ENCODE measurements around the gene TNNT2. TPM values are rescaled to one million over a fixed set of nuclear protein-coding genes. Genes with fewer than 3 reads are reported as not detected.

Gene TNNT2
- total and polyA plus RNA-seq, 2 of the 4 experiments (the other 2 are of a cell fraction), result 0.18 to 1.2 TPM

GRCh38 chr1:201374364-201374763 lies 3.1 kb downstream of the TNNT2 start:
- Histone ChIP-seq H2BK5ac (ENCODE audit: low read depth, low read length, poor library complexity, severe bottlenecking) (no peak overlapping the region), H4K91ac (ENCODE audit: insufficient read depth, low read depth, low read length) (no peak overlapping the region), H3K9me1 (ENCODE audit: insufficient read depth, low read length) (no peaks in the 10 kb centered on the region; the same call in 1 of the 2 replicates), H4K5ac (ENCODE audit: low read depth, low read length) (no peak overlapping the region), H2BK15ac (ENCODE audit: low read depth, low read length) (no peak overlapping the region), H2BK120ac (ENCODE audit: low read depth, low read length) (no peak overlapping the region), H3K36me3 (ENCODE audit: control insufficient read depth, insufficient read depth, low read length) (no peaks in the 10 kb centered on the region), H3K18ac (ENCODE audit: low read depth, low read length) (no peak overlapping the region), H2AFZ (replicated peaks; ENCODE audit: low read length, poor library complexity) (no peak overlapping the region), H3K14ac (replicated peaks; ENCODE audit: low read depth, low read length) (no peak overlapping the region), H3K9ac (ENCODE audit: low read depth, low read length) (no peak overlapping the region), H3K27ac (ENCODE audit: insufficient read depth, low read length) (no peak overlapping the region), H3K79me1 (ENCODE audit: low read depth in 1 of 2, low read length in 2 of 2) (no peaks in the 10 kb centered on the region), H2AK5ac (ENCODE audit: low read depth, low read length) (no peak overlapping the region), H3K4me2 (ENCODE audit: low read depth, low read length) (no peak overlapping the region), H3K9me3 (ENCODE audit: control insufficient read depth, insufficient read depth, low read length) (no peaks in the 10 kb centered on the region; the same call in 1 of the 2 replicates), H2AK9ac (replicated peaks; ENCODE audit: low read depth, low read length, poor library complexity) (no peak overlapping the region), H3K27me3 (ENCODE audit: control insufficient read depth, insufficient read depth, low read length) (peaks cover 66% of the 10 kb centered on the region), H4K8ac (ENCODE audit: low read depth in 2 of 2, low read length in 2 of 2) (no peak overlapping the region), H4K20me1 (ENCODE audit: insufficient read depth, low read length) (no peaks in the 10 kb centered on the region), H3K23ac (ENCODE audit: low read depth, low read length) (no peak overlapping the region), H3K4me3 (ENCODE audit: insufficient read depth, low read depth, low read length) (no peak overlapping the region), H3K56ac (ENCODE audit: extremely low read depth, insufficient read depth, low read length) (no peak overlapping the region), H3K4me1 (ENCODE audit: control insufficient read depth, insufficient read depth, low read length) (peaks cover 11% of the 10 kb centered on the region; the same call in 1 of the 2 replicates), H3K4ac (ENCODE audit: low read depth, low read length) (no peak overlapping the region), H2BK20ac (ENCODE audit: low read depth, low read length) (no peak overlapping the region)
- BruUV-seq (replicated peaks), result no TSS peak
- intact Hi-C loops (cut with micrococcal nuclease) (no loop called here), dilution Hi-C loops (cut with HindIII; ENCODE audit: low sequenced_read_pairs, unreplicated experiment) (no loop called here), in situ Hi-C loops (cut with MboI; ENCODE audit: low sequenced_read_pairs) (no loop called here)
- ATAC-seq (ENCODE audit: low read depth), result no peak
- ChIA-PET CTCF (no interaction called here), POLR2A (ENCODE audit: unreplicated experiment) (no interaction called here)
- WGBS, 2 experiments (ENCODE audit: extremely low coverage in 2 of 2, insufficient read length in 1 of 2), result 0% methylated on average over 1 of the region's 7 CpGs; no CpG with 5 or more reads in 1 of the 2 experiments
- TF ChIP-seq NFE2L2 (IDR thresholded peaks at IDR 0.05; ENCODE audit: low read depth, low read length) (no peak), FOS (IDR thresholded peaks at IDR 0.05; ENCODE audit: low read depth, low read length) (no peak), MXI1 (IDR thresholded peaks at IDR 0.05; ENCODE audit: borderline replicate concordance, low read depth, low read length) (no peak), USF2 (IDR thresholded peaks at IDR 0.05; ENCODE audit: low read depth, low read length) (no peak), RCOR1 (IDR thresholded peaks at IDR 0.05; ENCODE audit: insufficient replicate concordance, low read length) (no peak), CEBPB (IDR thresholded peaks at IDR 0.05; ENCODE audit: low read depth, low read length) (no peak)
- TF ChIP-seq, protein P1, sequence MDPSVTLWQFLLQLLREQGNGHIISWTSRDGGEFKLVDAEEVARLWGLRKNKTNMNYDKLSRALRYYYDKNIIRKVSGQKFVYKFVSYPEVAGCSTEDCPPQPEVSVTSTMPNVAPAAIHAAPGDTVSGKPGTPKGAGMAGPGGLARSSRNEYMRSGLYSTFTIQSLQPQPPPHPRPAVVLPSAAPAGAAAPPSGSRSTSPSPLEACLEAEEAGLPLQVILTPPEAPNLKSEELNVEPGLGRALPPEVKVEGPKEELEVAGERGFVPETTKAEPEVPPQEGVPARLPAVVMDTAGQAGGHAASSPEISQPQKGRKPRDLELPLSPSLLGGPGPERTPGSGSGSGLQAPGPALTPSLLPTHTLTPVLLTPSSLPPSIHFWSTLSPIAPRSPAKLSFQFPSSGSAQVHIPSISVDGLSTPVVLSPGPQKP (IDR thresholded peaks at IDR 0.05; ENCODE audit: borderline replicate concordance, low read depth, low read length), result no peak
- DNase-seq, result no peak

Measured in IMR-90 (cell line).